ENCODE measurements around the gene NEK10. TPM values are rescaled to one million over a fixed set of nuclear protein-coding genes. Genes with fewer than 3 reads are reported as not detected.

NEK10 gene
- total RNA-seq, 1 donor from 2014 or later, result not detected

GRCh38 chr3:27110020-27110419, 259.2 kb downstream of the NEK10 start:
- Histone ChIP-seq H3K9me3 (no peaks in the 10 kb centered on the region), H3K36me3 (no peaks in the 10 kb centered on the region), H3K4me1 (no peaks in the 10 kb centered on the region), H3K27me3 (no peaks in the 10 kb centered on the region), H3K27ac (no peak overlapping the region), H3K4me3 (no peak overlapping the region)
- intact Hi-C loops (cut with DNase I), result no loop called here
- TF ChIP-seq CTCF (IDR thresholded peaks at IDR 0.05) (no peak), POLR2A (IDR thresholded peaks at IDR 0.05) (no peak), POLR2AphosphoS5 (IDR thresholded peaks at IDR 0.05; ENCODE audit: insufficient read depth in 1 of 2, low read depth in 1 of 2) (no peak)
- no peak for DNase-seq (ENCODE audit: extremely low spot score in 2 of 2)

GRCh38 chr3:27108322-27108721, 260.9 kb downstream of the NEK10 start:
- intact Hi-C loops (cut with DNase I), result no loop called here
- Histone ChIP-seq H3K4me3 (no peak overlapping the region), H3K36me3 (no peaks in the 10 kb centered on the region), H3K27me3 (no peaks in the 10 kb centered on the region), H3K27ac (no peak overlapping the region), H3K4me1 (no peaks in the 10 kb centered on the region), H3K9me3 (no peaks in the 10 kb centered on the region)
- TF ChIP-seq POLR2AphosphoS5 (IDR thresholded peaks at IDR 0.05; ENCODE audit: insufficient read depth in 1 of 2, low read depth in 1 of 2) (no peak), CTCF (IDR thresholded peaks at IDR 0.05) (no peak), POLR2A (IDR thresholded peaks at IDR 0.05) (no peak)
- no peak for DNase-seq (ENCODE audit: extremely low spot score in 2 of 2)

- intact Hi-C loops (cut with DNase I), result no loop called here
These were observed 263.3 kb downstream of the NEK10 start for GRCh38 chr3:27105904-27106303.

GRCh38 chr3:27097182-27097581, 272.0 kb downstream of the NEK10 start:
- Histone ChIP-seq H3K27ac (no peak overlapping the region), H3K4me3 (no peak overlapping the region), H3K4me1 (no peaks in the 10 kb centered on the region), H3K9me3 (no peaks in the 10 kb centered on the region), H3K27me3 (no peaks in the 10 kb centered on the region), H3K36me3 (no peaks in the 10 kb centered on the region)
- DNase-seq (ENCODE audit: extremely low spot score in 2 of 2), result no peak
- no peak for TF ChIP-seq CTCF (IDR thresholded peaks at IDR 0.05)
- no peak for TF ChIP-seq POLR2AphosphoS5 (IDR thresholded peaks at IDR 0.05; ENCODE audit: insufficient read depth in 1 of 2, low read depth in 1 of 2)
- TF ChIP-seq POLR2A (IDR thresholded peaks at IDR 0.05), result no peak
- intact Hi-C loops (cut with DNase I), result no loop called here

More at GRCh38 chr3:27105904-27106303, 263.3 kb downstream of the NEK10 start:
- no peak overlapping the region for H3K4me3 ChIP-seq
- H3K4me1 ChIP-seq, result no peaks in the 10 kb centered on the region
- no peaks in the 10 kb centered on the region for H3K27me3 ChIP-seq
- no peak overlapping the region for H3K27ac ChIP-seq
- no peak for DNase-seq (ENCODE audit: extremely low spot score in 2 of 2)
- H3K36me3 ChIP-seq, result no peaks in the 10 kb centered on the region
- no peaks in the 10 kb centered on the region for H3K9me3 ChIP-seq
- TF ChIP-seq CTCF (IDR thresholded peaks at IDR 0.05) (no peak), POLR2A (IDR thresholded peaks at IDR 0.05) (no peak), POLR2AphosphoS5 (IDR thresholded peaks at IDR 0.05; ENCODE audit: insufficient read depth in 1 of 2, low read depth in 1 of 2) (no peak)

GRCh38 chr3:27095553-27096222, 273.5 kb downstream of the NEK10 start:
- intact Hi-C loops (cut with DNase I), result no loop called here
- H3K9me3 ChIP-seq, result no peaks in the 10 kb centered on the region
- TF ChIP-seq CTCF (IDR thresholded peaks at IDR 0.05) (no peak), POLR2AphosphoS5 (IDR thresholded peaks at IDR 0.05; ENCODE audit: insufficient read depth in 1 of 2, low read depth in 1 of 2) (no peak)
- no peak overlapping the region for H3K27ac ChIP-seq
- no peak for DNase-seq (ENCODE audit: extremely low spot score in 2 of 2)
- no peaks in the 10 kb centered on the region for H3K4me1 ChIP-seq
- no peaks in the 10 kb centered on the region for H3K36me3 ChIP-seq
- H3K4me3 ChIP-seq, result no peak overlapping the region
- H3K27me3 ChIP-seq, result no peaks in the 10 kb centered on the region
